ENCODE measurements around the gene CHD9.
"Not testable (repeated sequence)": the region's sequence is repeated elsewhere in the genome, so short reads cannot be mapped to it uniquely, and the experiment has no call there.

CHD9 gene

GRCh38 chr16:53142823-53143568 is 88.2 kb downstream of the CHD9 start:
- DNase-seq, result no peak

- no peak for DNase-seq
Observed at GRCh38 chr16:53147500-53148065, 92.8 kb downstream of the CHD9 start.

GRCh38 chr16:53150769-53151168 is 96.0 kb downstream of the CHD9 start:
- DNase-seq, result no peak

- no peak for DNase-seq
Observed at GRCh38 chr16:53152329-53152728, 97.5 kb downstream of the CHD9 start.

GRCh38 chr16:53153130-53153529 is 98.3 kb downstream of the CHD9 start:
- no peak for DNase-seq

- no peak for DNase-seq
Observed at GRCh38 chr16:53154513-53154912, 99.7 kb downstream of the CHD9 start.

GRCh38 chr16:53156516-53156915 is 101.7 kb downstream of the CHD9 start:
- no peak for DNase-seq

- no peak for DNase-seq
Observed at GRCh38 chr16:53159781-53160436, 105.1 kb downstream of the CHD9 start.

- DNase-seq, result no peak
Observed at GRCh38 chr16:53166099-53166498, 111.3 kb downstream of the CHD9 start.

GRCh38 chr16:53168744-53169143 is 114.0 kb downstream of the CHD9 start:
- no peak for DNase-seq

GRCh38 chr16:53172517-53172916 is 117.7 kb downstream of the CHD9 start:
- DNase-seq, result no peak

- no peak for DNase-seq
Observed at GRCh38 chr16:53175118-53175517, 120.3 kb downstream of the CHD9 start.

- DNase-seq, result no peak
Observed at GRCh38 chr16:53176434-53176833, 121.6 kb downstream of the CHD9 start.

GRCh38 chr16:53183442-53183841 is 128.7 kb downstream of the CHD9 start:
- DNase-seq, result no peak

GRCh38 chr16:53185741-53186140 is 130.9 kb downstream of the CHD9 start:
- DNase-seq, result not testable (repeated sequence)

- no peak for DNase-seq
Observed at GRCh38 chr16:53187775-53188174, 133.0 kb downstream of the CHD9 start.

- no peak for DNase-seq
Observed at GRCh38 chr16:53191413-53191812, 136.6 kb downstream of the CHD9 start.

- no peak for DNase-seq
Observed at GRCh38 chr16:53198933-53199332, 144.1 kb downstream of the CHD9 start.

- no peak for DNase-seq
Observed at GRCh38 chr16:53201900-53202299, 147.1 kb downstream of the CHD9 start.

GRCh38 chr16:53202398-53202797 is 147.6 kb downstream of the CHD9 start:
- DNase-seq, result no peak

GRCh38 chr16:53207810-53208752 is 153.3 kb downstream of the CHD9 start:
- DNase-seq, result peak; percentile 76

GRCh38 chr16:53209429-53209828 is 154.6 kb downstream of the CHD9 start:
- DNase-seq, result no peak

- DNase-seq, result no peak
Observed at GRCh38 chr16:53209877-53210276, 155.1 kb downstream of the CHD9 start.

All from islet precursor cell (in vitro differentiated cells).